NCI-H2196 (cell line): ENCODE results near the gene FAM163B.

Experiments
- DNase-seq: peaks from one replicate; lab custom pipeline; 2025; ENCODE audit not compliant: unreplicated experiment; lab: John Stamatoyannopoulos, UW

Gene FAM163B

DNA sequence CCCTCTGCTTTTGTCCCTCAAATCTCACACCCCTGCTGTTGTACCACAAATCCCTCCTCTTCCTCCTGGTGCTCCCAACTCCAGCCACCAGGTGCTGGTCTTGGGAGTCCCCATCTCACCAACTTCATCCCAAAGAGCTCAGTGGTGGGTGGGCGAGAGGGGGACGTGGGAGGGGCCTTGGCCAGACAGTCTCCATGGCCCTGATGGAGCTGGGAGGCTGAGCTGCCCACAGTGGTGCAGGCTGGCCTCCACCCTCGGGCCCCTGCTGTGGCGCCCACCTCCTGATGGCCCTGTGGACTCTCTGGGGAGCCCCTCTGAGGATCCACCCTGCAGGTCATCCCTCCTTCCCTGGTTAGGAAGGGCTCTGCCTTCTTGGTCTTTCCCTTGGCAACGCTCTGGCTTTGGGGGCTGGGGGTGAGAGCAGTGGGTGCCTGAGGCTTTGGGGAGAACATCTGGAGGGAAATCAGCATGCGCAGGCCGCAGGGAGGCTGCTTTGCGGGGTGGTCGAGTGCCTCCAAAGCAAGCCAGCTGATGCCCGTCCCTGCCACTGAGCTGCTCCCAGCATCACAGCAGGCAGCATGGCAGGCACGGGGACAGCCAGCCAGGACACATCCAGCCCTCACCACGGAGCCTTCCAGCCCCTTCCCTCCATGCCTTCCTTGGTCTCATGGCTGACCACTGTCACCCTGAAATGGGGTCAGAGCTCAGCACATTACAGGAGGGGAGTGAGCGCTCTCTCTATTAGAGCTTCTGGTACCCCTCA is 7.6 kb upstream of the FAM163B start:
- no peak for DNase-seq

DNA sequence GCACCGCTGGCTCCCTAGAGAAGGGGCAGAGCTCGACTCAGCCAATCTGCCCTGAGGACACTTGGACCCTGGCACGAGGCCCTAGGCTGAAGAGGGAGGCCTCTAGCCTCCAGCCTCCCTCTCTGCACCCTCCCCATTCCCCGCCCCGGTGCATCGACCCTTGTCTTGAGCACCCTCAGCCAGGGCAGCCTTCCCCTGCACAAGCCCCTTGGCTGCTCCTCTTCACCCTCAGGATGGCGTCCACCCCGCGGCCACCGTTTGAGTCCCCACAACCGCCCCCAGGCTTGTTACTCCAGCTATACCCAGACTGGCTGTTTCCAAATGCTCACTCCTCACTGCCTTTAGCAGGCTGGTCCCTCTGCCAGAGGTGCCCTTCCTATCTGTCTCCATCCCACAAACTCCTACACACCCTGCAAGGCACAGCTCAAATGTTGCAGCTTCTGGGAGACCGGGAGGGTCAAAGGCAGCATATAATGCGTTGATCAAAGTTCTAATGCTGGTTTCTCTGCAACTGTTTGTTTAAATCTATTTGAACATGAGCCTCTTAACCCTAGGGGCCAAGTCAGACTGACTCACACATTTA is 6.5 kb upstream of the FAM163B start:
- no peak for DNase-seq

DNA sequence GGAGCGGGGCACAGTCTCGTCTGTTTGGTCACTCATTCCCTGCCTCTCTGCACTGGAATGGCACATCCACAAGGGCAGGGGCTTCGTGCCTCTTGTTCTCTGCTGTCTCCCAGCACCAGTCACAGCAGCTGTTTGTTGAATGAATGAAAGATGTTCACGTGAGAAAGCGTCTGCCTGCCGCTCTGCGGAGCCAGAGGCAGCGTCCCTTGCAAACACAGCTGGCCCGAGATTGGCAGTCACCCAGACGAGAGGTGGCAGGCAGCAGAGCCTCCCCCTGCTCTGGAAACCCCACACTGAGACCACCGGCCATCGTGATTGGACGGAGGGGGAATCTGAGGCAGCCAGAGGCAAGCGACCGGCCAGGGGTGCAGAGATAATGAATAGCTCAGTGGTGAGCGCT is 6.0 kb upstream of the FAM163B start:
- DNase-seq: no peak

DNA sequence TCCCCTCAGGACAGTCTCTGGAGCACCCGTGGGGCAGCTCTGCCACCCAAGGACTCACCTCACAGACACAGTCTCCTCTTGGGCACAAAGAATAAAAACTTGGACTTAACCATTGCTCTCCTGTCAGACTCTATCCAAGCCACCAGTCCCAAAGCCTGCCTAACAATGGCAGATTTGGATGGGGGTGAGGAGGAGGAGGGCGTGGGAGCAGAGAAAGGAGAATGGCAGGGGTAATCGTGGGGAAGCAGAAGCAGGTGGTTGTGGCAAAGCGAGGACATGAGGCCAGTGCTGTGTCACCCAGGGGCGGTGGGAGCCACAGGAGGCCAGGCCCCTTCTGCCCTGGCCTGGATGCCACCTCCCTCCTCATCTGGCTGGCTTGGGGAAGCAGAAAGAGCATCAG is 5.5 kb upstream of the FAM163B start:
- DNase-seq: no peak

DNA sequence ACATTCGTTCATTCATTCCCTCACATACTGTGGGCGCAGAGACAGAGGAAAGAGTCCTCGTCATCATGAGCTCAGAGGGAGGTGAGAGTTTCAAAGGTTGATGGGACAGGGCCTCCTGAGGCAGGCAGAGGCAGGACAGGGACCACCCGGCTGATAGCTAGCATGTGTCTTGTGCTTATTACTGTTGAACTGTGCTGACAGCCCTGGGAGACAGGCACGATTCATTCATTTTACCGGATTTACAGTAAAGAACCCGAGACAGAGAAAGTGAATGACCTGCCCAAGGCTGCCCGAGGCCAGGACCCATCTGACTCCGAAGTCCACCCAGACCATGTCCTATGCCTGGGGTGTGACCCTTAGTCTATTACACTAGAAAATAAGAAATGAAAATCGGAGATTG is 4.9 kb upstream of the FAM163B start:
- DNase-seq: no peak

DNA sequence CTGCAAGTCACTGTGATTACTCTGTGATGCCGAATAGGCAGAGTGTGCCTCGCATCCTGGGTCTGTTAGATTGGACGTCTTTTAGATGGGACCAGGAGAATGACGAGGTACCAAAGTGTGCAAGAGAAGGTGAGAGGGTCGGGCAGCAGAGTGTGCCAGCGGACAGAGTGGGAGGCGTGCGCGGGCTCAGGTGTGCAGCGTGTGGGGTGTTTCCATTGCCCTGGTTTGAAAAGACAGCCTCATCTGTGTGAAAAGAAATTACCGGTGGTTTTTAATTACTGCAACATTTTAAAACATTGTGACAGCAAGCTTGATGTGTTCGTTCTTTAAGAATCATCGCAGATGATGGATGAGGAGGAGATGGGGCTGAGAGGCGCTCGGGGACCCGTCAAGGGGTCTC is 4.2 kb upstream of the FAM163B start:
- no peak for DNase-seq

DNA sequence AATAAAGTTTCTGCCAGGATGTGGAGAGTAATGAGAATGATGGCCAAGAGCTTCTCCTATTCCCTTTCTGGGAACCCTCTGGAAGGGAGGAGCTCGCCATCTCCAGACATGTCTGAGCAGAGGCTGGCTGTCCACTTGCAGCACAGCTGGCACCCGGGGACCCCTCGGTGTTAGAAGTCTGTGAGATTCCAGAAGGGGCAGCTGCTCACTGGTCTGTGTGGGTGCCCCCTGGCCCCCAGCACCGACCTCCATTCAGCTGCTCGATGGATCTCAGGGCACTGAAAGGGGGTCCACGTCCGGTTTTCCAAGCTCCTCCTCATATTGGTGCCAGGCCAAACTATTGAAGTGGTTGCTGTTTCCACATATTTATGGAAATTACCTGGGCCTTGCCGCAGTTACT is 3.6 kb upstream of the FAM163B start:
- no peak for DNase-seq

DNA sequence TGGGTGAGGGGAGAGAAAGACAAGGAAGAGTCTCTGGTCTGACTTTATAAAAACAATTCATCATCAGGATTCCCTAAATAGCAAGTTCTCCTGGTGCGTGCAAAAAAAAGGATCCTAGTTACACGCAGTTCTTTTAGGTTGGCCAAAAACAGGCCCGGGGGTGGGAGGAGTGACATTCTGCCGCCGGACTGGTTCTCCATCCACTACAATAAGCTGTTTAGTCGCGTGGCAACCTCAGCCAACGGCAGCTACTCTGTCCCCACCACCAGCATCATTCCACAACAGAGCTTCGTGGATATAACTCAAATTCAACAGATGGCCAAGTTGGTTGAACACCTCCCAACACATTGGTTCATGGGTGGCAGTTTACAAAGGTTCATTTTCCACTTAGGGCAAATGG is 2.9 kb upstream of the FAM163B start:
- DNase-seq: no peak

DNA sequence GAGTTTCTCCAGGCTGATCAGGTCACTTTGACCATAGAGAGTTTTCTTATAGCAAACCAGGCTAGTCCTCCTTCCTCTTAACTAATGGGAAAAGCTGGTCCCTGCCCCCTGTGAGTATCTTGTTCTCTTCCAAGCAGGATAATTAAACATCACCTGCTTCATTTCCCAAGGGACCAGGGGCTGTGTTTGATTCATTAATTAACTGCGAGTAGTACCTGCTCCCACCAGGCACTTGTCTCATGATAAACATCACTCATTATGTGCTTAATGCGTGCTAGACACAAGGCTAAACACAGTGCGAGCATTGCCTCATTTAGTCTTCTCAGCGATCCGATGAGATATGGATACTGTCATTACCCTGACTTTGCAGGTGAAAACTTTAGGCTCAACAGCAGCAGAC is 1.7 kb upstream of the FAM163B start:
- no peak for DNase-seq

DNA sequence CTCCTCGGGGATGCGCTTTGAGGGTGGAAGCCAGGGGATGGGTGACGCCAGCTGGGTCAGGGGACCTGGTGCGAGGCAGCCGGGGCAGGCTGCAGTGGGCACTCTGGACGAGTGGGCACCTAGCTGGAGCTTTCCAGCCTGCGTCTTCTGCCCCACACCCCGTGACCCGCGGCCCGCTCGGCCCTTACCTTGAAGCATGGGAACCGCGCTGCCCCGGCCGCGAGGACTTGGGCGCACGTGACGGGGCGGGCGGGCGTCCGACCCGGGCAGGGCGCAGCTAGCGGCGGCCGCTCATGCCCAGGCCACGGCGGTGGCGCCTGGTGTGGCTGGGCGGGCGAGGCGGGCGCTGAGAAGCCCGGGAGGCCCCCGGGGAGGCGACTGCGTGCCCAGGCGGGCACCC is 300 bp downstream of the FAM163B start:
- DNase-seq: no peak

DNA sequence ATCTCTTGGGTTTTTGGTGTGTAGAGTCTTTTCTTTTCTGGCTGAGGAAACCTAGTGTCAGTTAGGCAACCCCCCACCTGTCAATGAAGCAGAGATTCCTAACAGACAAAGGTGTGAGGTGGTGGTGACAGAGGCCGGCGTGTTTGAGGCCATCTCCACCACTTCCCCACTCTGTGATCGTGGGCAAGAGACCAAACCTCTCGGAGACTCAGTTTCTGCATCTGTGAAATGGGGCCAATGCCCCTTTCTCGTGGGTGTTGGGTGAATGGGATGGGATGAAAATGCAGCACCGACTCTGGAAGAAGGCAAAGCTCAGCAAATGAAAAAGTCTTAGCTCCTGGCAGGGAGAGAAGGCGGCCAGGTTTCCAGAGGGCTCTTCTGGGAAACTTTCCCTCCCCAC is 807 bp downstream of the FAM163B start:
- DNase-seq: no peak

DNA sequence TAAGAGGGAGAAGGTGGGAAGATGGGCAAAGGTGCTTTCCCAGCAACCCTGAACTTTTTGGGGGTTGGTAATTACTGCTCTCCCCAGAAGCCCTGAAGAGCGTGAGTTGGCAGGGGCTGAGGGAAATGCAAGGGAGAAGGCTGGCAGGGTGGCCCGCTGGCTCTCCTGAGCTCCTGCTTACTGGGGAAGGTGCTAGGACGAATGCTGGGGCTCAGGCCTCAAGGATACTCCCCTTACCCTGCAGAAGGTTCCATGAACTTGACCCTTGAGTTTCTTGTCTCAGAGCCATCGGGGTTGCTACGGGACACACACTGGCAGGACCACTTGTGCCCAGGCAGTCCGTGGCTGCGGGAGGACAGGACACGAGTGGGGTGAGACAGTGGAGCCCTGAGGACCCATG is 1.2 kb downstream of the FAM163B start:
- no peak for DNase-seq

DNA sequence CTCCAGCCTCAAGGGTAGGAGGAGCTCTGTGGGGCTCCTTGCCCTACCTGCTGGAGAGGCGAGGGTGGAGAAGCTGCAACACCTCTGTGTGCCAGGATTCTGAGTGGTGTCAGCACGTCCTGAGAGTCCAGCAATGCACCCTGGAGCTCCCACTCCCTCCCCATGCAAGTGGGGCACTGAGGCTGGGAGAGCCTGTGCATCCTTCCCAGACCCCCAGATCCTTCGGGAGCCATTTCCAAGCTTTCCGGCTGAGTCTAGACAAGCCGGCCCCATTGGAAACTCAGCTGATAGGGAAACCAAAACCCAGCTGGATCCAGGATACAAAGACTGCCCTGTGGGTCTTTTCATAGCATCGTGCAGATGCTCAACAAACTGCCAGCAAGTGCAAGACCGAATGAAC is 1.8 kb downstream of the FAM163B start:
- DNase-seq: no peak

DNA sequence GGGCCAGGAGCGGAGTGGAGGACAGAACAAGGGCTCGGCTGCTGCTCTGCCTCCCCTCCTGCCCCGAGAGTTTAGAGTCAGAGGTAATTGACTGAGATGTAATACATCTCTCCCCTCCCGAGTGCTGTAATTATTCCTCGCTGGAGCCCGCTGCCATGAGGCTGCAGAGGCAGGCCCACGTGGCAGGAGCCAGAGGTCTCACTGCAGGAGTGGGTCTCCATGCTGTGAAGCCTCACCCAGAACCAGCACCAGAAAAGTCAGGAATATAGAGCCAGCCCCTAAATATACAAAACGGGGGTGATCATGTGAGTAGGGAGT is 2.5 kb downstream of the FAM163B start:
- no peak for DNase-seq

DNA sequence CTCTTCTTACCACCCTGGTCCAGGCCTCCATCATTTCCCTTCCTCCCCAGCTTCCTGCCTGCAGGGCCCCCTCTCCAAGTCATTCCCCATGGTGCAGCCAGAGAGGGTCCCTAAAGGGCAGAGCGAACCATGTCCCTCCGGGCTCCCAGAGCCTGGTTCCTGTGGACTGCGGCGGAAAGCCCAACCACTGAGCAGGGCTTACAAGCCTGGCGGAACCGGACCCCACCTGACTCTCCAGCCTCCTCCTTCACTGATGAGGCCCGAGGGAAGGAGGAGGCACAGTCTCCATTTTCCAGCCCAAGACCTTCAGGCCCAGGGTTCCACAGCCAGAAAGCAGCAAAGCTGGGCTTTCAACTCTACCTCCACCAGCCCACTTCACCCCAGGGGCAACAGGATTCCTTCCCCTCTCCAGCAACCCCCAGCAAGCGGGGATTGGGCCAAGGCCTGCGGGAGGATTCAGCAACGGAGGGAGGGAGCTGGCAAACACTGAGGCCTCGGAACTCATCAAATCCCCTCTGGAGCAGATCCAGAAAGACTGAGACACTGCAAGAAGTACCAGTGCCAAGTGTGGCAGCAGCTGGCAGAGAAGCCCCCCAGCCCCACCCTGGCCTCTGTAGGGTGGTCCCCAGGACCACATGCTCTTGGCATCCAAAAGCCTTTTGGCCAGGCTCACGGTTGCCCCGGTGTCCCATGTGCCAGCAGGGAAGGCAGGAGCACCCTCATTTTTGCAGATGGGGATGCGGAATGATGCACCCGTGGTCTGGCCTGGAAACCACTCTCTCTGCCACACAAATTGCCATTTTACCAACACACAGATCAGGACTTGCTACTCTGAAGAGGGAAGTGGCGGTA is 3.1 kb downstream of the FAM163B start:
- DNase-seq: no peak

DNA sequence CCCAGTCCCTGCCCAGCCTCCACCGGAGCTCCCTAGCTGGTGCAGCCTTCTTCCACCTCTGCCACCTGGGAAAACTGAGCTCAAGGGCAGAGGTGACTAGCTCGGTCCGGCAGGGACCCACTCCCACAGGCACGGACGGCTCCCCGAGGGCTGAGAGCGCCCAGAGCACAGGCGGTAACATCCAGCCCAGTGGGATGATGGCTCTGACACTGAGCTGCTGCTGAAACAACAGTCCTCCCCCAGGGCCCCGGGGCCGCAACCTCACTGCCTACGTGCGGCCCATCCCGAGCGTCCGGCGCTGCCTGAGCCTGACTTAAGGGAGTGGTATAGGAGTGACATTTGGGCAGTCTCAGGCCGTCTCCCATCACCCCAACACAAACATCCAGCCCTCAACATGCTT is 3.7 kb downstream of the FAM163B start:
- no peak for DNase-seq

DNA sequence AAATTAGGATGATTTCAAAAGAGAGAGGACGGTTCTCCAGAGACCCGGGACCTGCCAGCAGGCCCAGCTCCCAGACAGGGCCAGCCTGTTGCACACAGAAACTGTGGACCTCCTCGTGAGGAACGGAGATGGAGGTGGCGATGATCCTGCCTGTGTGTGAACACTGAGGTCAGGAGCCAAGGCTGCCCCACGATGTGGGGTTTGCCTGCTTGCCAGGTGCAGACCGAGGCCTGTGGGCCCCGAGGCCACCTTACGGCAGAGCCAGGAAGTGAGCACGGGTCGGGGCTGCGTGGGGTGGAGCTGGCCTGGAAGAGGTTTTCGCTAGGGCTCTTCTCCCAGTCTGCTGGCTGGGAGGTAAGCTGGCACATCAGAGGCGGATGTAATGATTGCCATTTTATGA is 4.3 kb downstream of the FAM163B start:
- no peak for DNase-seq

DNA sequence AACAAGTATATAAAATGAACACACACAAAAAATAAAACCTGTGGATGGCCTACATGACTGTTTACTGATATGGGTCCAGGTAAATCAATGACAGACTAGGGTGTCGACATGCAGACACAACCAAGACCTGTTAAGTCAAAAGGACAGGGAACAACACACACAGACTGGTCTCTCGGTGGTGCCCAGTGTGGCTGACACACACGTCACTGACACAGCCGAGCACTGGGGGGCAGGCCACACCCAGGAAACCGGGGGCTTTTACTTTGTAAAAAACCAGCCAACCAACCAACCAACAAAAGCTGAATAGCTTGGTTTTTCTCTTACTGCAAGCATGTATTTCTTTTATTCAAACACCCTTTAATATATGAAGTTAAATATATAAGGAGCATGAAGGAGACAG is 5.0 kb downstream of the FAM163B start:
- DNase-seq: no peak

DNA sequence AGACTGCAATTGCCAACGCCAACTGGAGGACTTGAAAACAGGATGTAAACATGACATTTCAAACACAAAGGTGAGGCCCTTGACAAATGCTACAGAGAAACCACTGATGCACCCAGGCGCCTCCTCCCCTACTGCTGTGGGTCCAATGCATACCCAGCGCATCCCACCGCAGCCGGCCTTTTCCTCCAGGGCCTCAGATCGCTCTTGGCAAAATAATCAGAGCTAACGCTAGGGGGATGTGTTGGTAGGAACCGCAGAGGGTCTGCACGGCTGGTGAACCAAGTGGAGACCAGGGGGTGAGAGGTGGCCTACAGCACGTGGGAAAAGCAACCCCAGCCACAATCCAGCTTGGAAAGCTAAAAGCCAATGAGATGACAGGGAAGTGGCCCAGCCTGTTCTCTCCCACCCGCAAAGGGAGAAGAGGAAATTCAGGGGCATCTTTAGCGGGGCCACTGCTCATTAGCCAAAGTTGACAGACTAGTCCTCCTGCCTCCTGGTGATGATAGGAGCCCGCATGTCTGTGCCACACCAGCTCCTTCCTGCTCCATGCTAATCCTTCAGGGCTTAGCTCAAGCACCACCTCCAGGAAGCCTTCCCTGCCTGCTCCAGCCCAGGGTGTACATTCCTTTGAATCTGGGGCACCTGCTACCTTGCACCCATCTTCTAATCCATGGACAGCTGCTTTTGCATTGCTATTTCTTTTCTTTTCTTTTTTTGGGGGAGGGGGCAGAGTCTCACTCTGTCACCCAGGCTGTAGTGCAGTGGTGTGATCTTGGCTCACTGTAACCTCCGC is 5.9 kb downstream of the FAM163B start:
- peak; percentile 45 for DNase-seq

DNA sequence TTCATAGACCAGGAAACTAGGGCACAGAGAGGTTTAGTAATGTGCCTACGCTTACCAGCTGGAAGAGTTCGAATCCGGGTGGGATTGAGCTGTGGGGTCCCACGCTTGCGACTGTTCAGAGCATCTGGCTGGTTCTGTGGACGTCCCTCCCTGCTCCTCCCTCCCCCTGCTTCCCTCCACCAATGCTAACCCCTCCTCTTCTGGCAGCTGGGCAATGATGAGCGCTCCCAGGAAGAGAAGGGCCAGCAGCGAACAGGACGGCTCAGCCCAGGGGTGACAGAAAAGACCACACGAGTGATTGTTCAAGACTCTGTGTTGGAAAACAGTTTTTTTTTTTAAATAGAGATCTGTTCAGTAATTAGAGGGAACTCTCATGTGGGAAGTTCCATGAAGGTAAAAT is 6.9 kb downstream of the FAM163B start:
- DNase-seq: peak; percentile 33

DNA sequence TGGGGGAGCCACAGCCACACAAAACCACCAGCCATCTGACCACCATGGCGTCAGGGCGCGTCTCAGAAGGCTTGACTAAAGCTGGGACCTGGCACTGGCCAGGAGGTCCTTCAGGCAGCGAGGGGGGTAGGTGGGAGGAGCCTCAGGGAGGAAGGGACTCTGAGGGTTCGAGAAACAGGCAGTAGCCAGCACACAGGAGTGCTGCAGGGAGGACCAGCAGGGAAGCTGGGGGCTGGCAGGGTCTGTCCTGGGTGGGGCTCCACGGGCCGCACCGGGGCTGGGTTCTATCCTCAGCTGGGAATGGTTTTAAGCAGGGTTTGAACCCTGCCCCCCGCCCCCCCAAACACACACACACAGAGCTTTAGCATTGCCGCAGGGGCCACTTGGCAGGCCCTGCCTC is 7.4 kb downstream of the FAM163B start:
- no peak for DNase-seq

DNA sequence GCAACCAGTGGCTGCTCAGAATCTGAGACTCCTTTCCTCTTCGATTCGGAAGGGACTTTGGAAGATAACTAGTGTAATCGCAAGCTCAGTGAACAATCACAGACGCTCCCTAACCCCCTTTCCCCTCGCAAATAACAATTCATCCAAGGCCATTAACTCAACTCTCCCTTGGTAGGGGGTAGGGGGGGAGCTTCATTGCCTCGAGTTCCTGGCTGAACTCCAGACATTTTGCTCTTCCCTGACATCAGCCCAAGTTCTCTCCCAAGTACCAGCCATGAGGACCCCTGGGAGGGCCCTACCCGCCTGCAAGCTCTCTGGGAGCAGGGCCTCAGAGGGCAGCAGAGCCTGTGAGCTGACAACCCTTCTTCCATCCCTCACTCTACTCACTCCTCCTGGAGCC is 8.4 kb downstream of the FAM163B start:
- DNase-seq: no peak
